Mesenchymal stem cell (in vitro differentiated cells and primary cell): ENCODE results near the gene USP38.

Experiments
- DNase-seq: peaks from one replicate; pipeline ENCODE4 v3.0.0-alpha.2; 2013
- H2AFZ ChIP-seq: one replicate; pipeline ENCODE4 v1.6.1; 2013; ENCODE audit warnings: low read depth, mild to moderate bottlenecking, control low read depth, inconsistent platforms, low read length, moderate library complexity
- H2AK5ac ChIP-seq: 2 replicates; pipeline ENCODE4 v1.6.1; 2013; ENCODE audit warnings: low read length, moderate library complexity, mild to moderate bottlenecking, inconsistent platforms; ENCODE audit not compliant: severe bottlenecking
- H2BK120ac ChIP-seq: one replicate; pipeline ENCODE4 v1.6.1; 2013; ENCODE audit warnings: low read depth, mild to moderate bottlenecking, inconsistent platforms, low read length, moderate library complexity
- H2BK12ac ChIP-seq, 2 experiments: one replicate each; pipeline ENCODE4 v1.6.1; 2013; ENCODE audit warnings: inconsistent platforms in 2 of 2, low read length in 2 of 2, mild to moderate bottlenecking in 2 of 2, moderate library complexity in 2 of 2, control low read depth in 1 of 2
- H2BK15ac ChIP-seq: one replicate; pipeline ENCODE4 v1.6.1; 2013; ENCODE audit warnings: mild to moderate bottlenecking, low read depth, inconsistent platforms; ENCODE audit not compliant: poor library complexity, severe bottlenecking
- H2BK5ac ChIP-seq: 2 replicates; pipeline ENCODE4 v1.6.1; 2013; ENCODE audit warnings: low read depth, mild to moderate bottlenecking, low read length, control low read depth, inconsistent platforms; ENCODE audit not compliant: poor library complexity, severe bottlenecking
- H3K14ac ChIP-seq, 2 experiments: one replicate each; pipeline ENCODE4 v1.6.1; 2013; ENCODE audit warnings: inconsistent platforms in 2 of 2, low read length in 2 of 2, control low read depth in 1 of 2, mild to moderate bottlenecking in 1 of 2, moderate library complexity in 1 of 2
- H3K18ac ChIP-seq, 2 experiments: one replicate each; pipeline ENCODE4 v1.6.1; 2013; ENCODE audit warnings: inconsistent platforms in 2 of 2, low read length in 2 of 2, control low read depth in 1 of 2, low read depth in 1 of 2, mild to moderate bottlenecking in 1 of 2
- H3K23ac ChIP-seq, 2 experiments: one replicate each; pipeline ENCODE4 v1.6.1; 2013; ENCODE audit warnings: inconsistent platforms in 2 of 2, low read length in 2 of 2, mild to moderate bottlenecking in 2 of 2, moderate library complexity in 2 of 2, control low read depth in 1 of 2
- H3K27ac ChIP-seq: 2 replicates; pipeline ENCODE4 v1.5.1; 2013; ENCODE audit warnings: mild to moderate bottlenecking, moderate library complexity, low read length, control low read depth, inconsistent platforms; ENCODE audit not compliant: poor library complexity, severe bottlenecking
- H3K27me3 ChIP-seq, 2 experiments: 2 replicates each; pipeline versions ENCODE4 v1.6.1 to v1.7.0; 2013; ENCODE audit warnings: low read length in 2 of 2, mild to moderate bottlenecking in 2 of 2, moderate library complexity in 2 of 2, control low read depth in 1 of 2, inconsistent platforms in 1 of 2; ENCODE audit not compliant: control insufficient read depth in 1 of 2, insufficient read depth in 1 of 2
- H3K36me3 ChIP-seq, 2 experiments: 2 replicates each; pipeline versions ENCODE4 v1.6.1 to v1.7.0; 2013; ENCODE audit warnings: low read length in 2 of 2, control low read depth in 1 of 2, inconsistent platforms in 1 of 2, low read depth in 1 of 2, mild to moderate bottlenecking in 1 of 2; ENCODE audit not compliant: insufficient read depth in 2 of 2, control insufficient read depth in 1 of 2
- H3K4ac ChIP-seq, 2 experiments: one replicate each; pipeline ENCODE4 v1.6.1; 2013; ENCODE audit warnings: inconsistent platforms in 2 of 2, low read length in 2 of 2, mild to moderate bottlenecking in 2 of 2, moderate library complexity in 2 of 2, control low read depth in 1 of 2, low read depth in 1 of 2
- H3K4me1 ChIP-seq: 2 replicates; pipeline ENCODE4 v1.6.1; 2013; ENCODE audit warnings: low read depth, low read length, control low read depth; ENCODE audit not compliant: control insufficient read depth, insufficient read depth
- H3K4me2 ChIP-seq: 2 replicates; pipeline ENCODE4 v1.6.1; 2013; ENCODE audit warnings: low read length, mild to moderate bottlenecking, inconsistent platforms; ENCODE audit not compliant: poor library complexity, severe bottlenecking
- H3K4me3 ChIP-seq, 2 experiments: 2 replicates each; pipeline versions ENCODE4 v1.5.1 to v1.7.0; 2013; ENCODE audit warnings: low read length in 2 of 2, mild to moderate bottlenecking in 2 of 2, control low read depth in 1 of 2, low read depth in 1 of 2; ENCODE audit not compliant: insufficient read depth in 1 of 2
- H3K79me1 ChIP-seq: replicated peaks from 2 replicates; pipeline ENCODE4 v1.6.1; 2013; ENCODE audit warnings: mild to moderate bottlenecking, control low read depth, low read length, inconsistent platforms; ENCODE audit not compliant: poor library complexity, severe bottlenecking
- H3K9ac ChIP-seq: 2 replicates; pipeline ENCODE4 v1.7.0; 2013; ENCODE audit warnings: mild to moderate bottlenecking, low read length, moderate library complexity
- H3K9me3 ChIP-seq: 2 replicates; pipeline ENCODE4 v1.7.0; 2013; ENCODE audit warnings: mild to moderate bottlenecking, low read length; ENCODE audit not compliant: control insufficient read depth
- H4K8ac ChIP-seq: one replicate; pipeline ENCODE4 v1.6.1; 2013; ENCODE audit warnings: inconsistent platforms, mild to moderate bottlenecking, low read length, moderate library complexity
- H4K91ac ChIP-seq: one replicate; pipeline ENCODE4 v1.6.1; 2013; ENCODE audit warnings: mild to moderate bottlenecking, low read length, inconsistent platforms
- WGBS: methylation state at CpG from one replicate; pipeline ENCODE4 v1.1.7; 2013; ENCODE audit warnings: mixed read lengths; 5-methylcytosine and 5-hydroxymethylcytosine counted together

Gene USP38

GRCh38 chr4:143246977-143247376, 62.3 kb downstream of the USP38 start:
- H2BK12ac ChIP-seq = no peak overlapping the region
- H3K27ac ChIP-seq = no peak overlapping the region
- no peak overlapping the region for H3K18ac ChIP-seq

GRCh38 chr4:143247866-143248265, 63.1 kb downstream of the USP38 start:
- Histone ChIP-seq H3K14ac (no peak overlapping the region), H2BK5ac (no peak overlapping the region), H3K9me3 (no peaks in the 10 kb centered on the region), H3K9ac (no peak overlapping the region), H2AFZ (no peak overlapping the region), H3K4me3 (no peak overlapping the region), H2BK120ac (no peak overlapping the region), H3K36me3 (no peaks in the 10 kb centered on the region), H4K8ac (no peak overlapping the region), H2AK5ac (no peak overlapping the region), H2BK12ac (no peak overlapping the region), H3K4me2 (no peak overlapping the region), H3K4me1 (peaks cover 2% of the 10 kb centered on the region), H3K27me3 (no peaks in the 10 kb centered on the region), H2BK15ac (no peak overlapping the region), H3K79me1 (no peaks in the 10 kb centered on the region), H4K91ac (no peak overlapping the region), H3K4ac (no peak overlapping the region), H3K23ac (no peak overlapping the region), H3K27ac (no peak overlapping the region), H3K18ac (no peak overlapping the region)
- WGBS = 99% methylated on average over 2 of the region's 2 CpGs
- DNase-seq = no peak

More at GRCh38 chr4:143246977-143247376, 62.3 kb downstream of the USP38 start:
- no peak overlapping the region for H3K14ac ChIP-seq
- H3K9me3 ChIP-seq = no peaks in the 10 kb centered on the region
- no peak overlapping the region for H4K91ac ChIP-seq
- H3K36me3 ChIP-seq = no peaks in the 10 kb centered on the region
- H3K27me3 ChIP-seq = no peaks in the 10 kb centered on the region
- H2BK5ac ChIP-seq = no peak overlapping the region
- peaks cover 2% of the 10 kb centered on the region for H3K4me1 ChIP-seq
- no peak overlapping the region for H3K4me2 ChIP-seq
- no peak overlapping the region for H3K4ac ChIP-seq
- H2AK5ac ChIP-seq = no peak overlapping the region
- no peak overlapping the region for H2BK120ac ChIP-seq
- H3K79me1 ChIP-seq = no peaks in the 10 kb centered on the region
- WGBS = 66% methylated on average over 3 of the region's 4 CpGs
- no peak overlapping the region for H2AFZ ChIP-seq
- DNase-seq = no peak
- no peak overlapping the region for H3K23ac ChIP-seq
- no peak overlapping the region for H4K8ac ChIP-seq
- no peak overlapping the region for H2BK15ac ChIP-seq
- no peak overlapping the region for H3K4me3 ChIP-seq
- no peak overlapping the region for H3K9ac ChIP-seq

- H4K91ac ChIP-seq = no peak overlapping the region
- no peak overlapping the region for H2BK120ac ChIP-seq
- no peak overlapping the region for H3K14ac ChIP-seq
- peaks cover 2% of the 10 kb centered on the region for H3K4me1 ChIP-seq
- H3K4ac ChIP-seq = no peak overlapping the region
- no peak overlapping the region for H2BK5ac ChIP-seq
- H3K4me2 ChIP-seq = no peak overlapping the region
- H3K27me3 ChIP-seq = no peaks in the 10 kb centered on the region
- no peak overlapping the region for H2BK15ac ChIP-seq
- H3K9ac ChIP-seq = no peak overlapping the region
- H2AK5ac ChIP-seq = no peak overlapping the region
- H4K8ac ChIP-seq = no peak overlapping the region
- no peak for DNase-seq
- no peak overlapping the region for H3K4me3 ChIP-seq
- no peaks in the 10 kb centered on the region for H3K79me1 ChIP-seq
- H2AFZ ChIP-seq = no peak overlapping the region
- no peak overlapping the region for H3K23ac ChIP-seq
- WGBS = 90% methylated on average over 4 of the region's 4 CpGs
- no peak overlapping the region for H2BK12ac ChIP-seq
- H3K27ac ChIP-seq = no peak overlapping the region
- no peaks in the 10 kb centered on the region for H3K9me3 ChIP-seq
- no peaks in the 10 kb centered on the region for H3K36me3 ChIP-seq
- H3K18ac ChIP-seq = no peak overlapping the region
These were observed 64.1 kb downstream of the USP38 start for GRCh38 chr4:143248827-143249226.

GRCh38 chr4:143250617-143251016, 65.9 kb downstream of the USP38 start:
- H3K14ac ChIP-seq = no peak overlapping the region
- H3K4me1 ChIP-seq = peaks cover 2% of the 10 kb centered on the region
- no peak overlapping the region for H2BK5ac ChIP-seq
- H3K4me2 ChIP-seq = no peak overlapping the region
- no peaks in the 10 kb centered on the region for H3K27me3 ChIP-seq
- H3K18ac ChIP-seq = no peak overlapping the region
- 95% methylated on average over 2 of the region's 3 CpGs for WGBS
- no peaks in the 10 kb centered on the region for H3K79me1 ChIP-seq
- no peak overlapping the region for H3K23ac ChIP-seq
- H3K27ac ChIP-seq = no peak overlapping the region
- no peak overlapping the region for H3K4me3 ChIP-seq
- no peak overlapping the region for H2BK15ac ChIP-seq
- no peaks in the 10 kb centered on the region for H3K36me3 ChIP-seq
- no peak overlapping the region for H2BK120ac ChIP-seq
- H4K91ac ChIP-seq = no peak overlapping the region
- DNase-seq = no peak
- H3K4ac ChIP-seq = no peak overlapping the region
- H2BK12ac ChIP-seq = no peak overlapping the region
- H4K8ac ChIP-seq = no peak overlapping the region
- no peak overlapping the region for H3K9ac ChIP-seq
- no peak overlapping the region for H2AK5ac ChIP-seq
- H3K9me3 ChIP-seq = no peaks in the 10 kb centered on the region
- H2AFZ ChIP-seq = no peak overlapping the region
